H7 (cell line): Measurements from ENCODE around the gene DMAC2. TPM values are rescaled to one million over a fixed set of nuclear protein-coding genes. Genes with fewer than 3 reads are reported as not detected.

ENCODE experiments used
- total RNA-seq: library from RNA; depleted of rRNA; stranded (reverse); fragments of >200 nt; shearing (Covaris generic); gene quantifications from 2 replicates; pipeline ENCODE4 v1.2.3, GENCODE V29; 2014; rRNA removed

The DMAC2 gene
- total RNA-seq, 1 experiment from 2014 or later: 96.0 TPM

Other genes with a start within 250 kb of the DMAC2 start
- 60.4 and 108 TPM in 2 replicates for gene CYP2S1, start 246.7 kb downstream of the DMAC2 start, total RNA-seq
- gene AXL, start 220.7 kb downstream of the DMAC2 start, total RNA-seq: 23.3 and 26.8 TPM in 2 replicates
- 178 and 194 TPM in 2 replicates for gene HNRNPUL1, start 175.5 kb downstream of the DMAC2 start, total RNA-seq
- gene CCDC97, start 129.7 kb downstream of the DMAC2 start, total RNA-seq: 19.6 and 20.8 TPM in 2 replicates
- gene TGFB1, start 86.0 kb downstream of the DMAC2 start, total RNA-seq: 8.6 and 11.6 TPM in 2 replicates
- 1.1 and 2.9 TPM in 2 replicates for gene B9D2, start 75.8 kb downstream of the DMAC2 start, total RNA-seq
- gene TMEM91, start 63.4 kb downstream of the DMAC2 start, total RNA-seq: 8.4 and 13.3 TPM in 2 replicates
- 79.6 and 83.0 TPM in 2 replicates for gene EXOSC5, start 42.6 kb downstream of the DMAC2 start, total RNA-seq
- 36.0 and 53.1 TPM in 2 replicates for gene BCKDHA, start 42.1 kb downstream of the DMAC2 start, total RNA-seq
- 1.9 and 5.3 TPM in 2 replicates for gene B3GNT8, start 12.5 kb downstream of the DMAC2 start, total RNA-seq
- not detected in 2 replicates for gene ERICH4, start 3.2 kb upstream of the DMAC2 start, total RNA-seq
- not detected in 2 replicates for gene CEACAM21, start 136.3 kb upstream of the DMAC2 start, total RNA-seq
- not detected in 2 replicates for gene CEACAM4, start 187.2 kb upstream of the DMAC2 start, total RNA-seq
- not detected in 2 replicates for gene CEACAM7, start 248.4 kb upstream of the DMAC2 start, total RNA-seq